OCI-LY3 (cell line): ENCODE results near the gene MAFG.

Experiments
- CTCF ChIP-seq: fragments of 200-600, 300-600 bp; sonication (generic); IDR thresholded peaks from 2 replicates; pipeline ENCODE4 v1.5.1; 2014; ENCODE audit warnings: antibody characterized with exemption, low read length, low read depth
- EZH2phosphoT487 ChIP-seq: fragments of 200-600 bp; shearing (Covaris generic); IDR thresholded peaks from 2 replicates; pipeline ENCODE4 v1.6.1; 2018; ENCODE audit warnings: antibody characterized with exemption, mixed run types, low read depth

DNA sequence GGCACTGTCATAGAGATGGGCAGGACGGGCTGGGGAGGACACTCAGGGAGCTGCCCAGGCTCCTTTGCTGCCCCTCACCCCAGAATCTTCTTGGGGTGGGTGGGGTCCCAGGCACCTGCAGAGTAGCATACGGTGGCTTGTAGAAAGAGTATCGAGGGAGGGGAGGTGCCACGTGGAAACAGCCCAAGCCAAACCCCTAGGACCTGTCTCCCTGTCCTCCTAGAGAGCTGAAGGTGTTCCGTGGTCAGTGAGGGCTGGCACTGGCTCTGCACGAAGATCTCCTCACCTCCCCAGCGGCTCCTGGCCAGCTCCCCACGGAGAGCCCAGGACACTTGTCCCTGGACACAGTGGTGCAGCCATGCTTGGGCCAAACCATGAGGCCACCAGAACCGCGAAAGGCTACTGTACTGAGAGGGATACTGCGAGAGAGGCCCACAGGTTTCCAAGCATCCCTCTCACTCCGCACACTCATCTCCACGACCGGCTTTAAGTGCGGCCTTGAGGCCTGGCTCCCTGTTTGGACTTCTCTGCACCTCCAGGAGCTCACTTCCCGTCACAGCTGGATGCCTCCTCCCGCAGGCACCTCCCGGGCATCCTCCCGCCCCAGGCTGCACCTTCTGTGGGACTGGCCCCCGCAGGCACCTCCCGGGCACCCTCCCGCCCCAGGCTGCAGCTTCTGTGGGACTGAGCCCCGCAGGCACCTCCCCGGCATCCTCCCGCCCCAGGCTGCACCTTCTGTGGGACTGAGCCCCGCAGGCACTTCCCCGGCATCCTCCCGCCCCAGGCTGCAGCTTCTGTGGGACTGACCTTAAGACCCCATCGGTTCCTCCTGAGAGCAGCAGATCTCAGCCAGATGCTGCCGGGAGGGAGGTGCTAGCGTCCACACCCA, 2.0 kb upstream of the MAFG start:
- TF ChIP-seq CTCF = no peak
- no peak for TF ChIP-seq EZH2phosphoT487
